ENCODE data around the gene FCGR2B.

DNA sequence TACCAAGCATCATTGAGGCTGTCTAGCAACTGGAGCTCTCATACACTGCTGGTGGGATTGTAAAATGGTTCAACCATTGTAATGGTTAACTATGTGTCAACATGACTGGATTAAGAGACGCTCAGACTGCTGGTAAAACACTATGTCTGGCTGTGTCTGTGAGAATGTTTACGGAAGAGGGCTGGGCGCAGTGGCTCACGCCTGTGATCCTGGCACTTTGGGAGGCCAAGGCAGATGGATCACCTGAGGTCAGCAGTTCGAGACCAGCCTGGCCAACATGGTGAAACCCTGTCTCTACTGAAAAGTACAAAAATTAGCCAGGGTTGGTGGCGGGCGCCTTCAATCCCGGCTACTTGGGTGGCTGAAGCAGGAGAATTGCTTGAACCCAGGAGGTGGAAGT, 39.3 kb downstream of the FCGR2B start:
- TF ChIP-seq CTCF (IDR thresholded peaks at IDR 0.05) (no peak), POLR2AphosphoS5 (IDR thresholded peaks at IDR 0.05) (no peak), POLR2A (IDR thresholded peaks at IDR 0.05) (no peak), EP300 (IDR thresholded peaks at IDR 0.05) (no peak)

Data from suprapubic skin (tissue), 4 donors.